IPS-18a (cell line): ENCODE data around the gene PARP8.

ENCODE experiments used
- H3K27ac ChIP-seq: one replicate; pipeline ENCODE4 v1.5.1; 2013; ENCODE audit warnings: low read length
- H3K27me3 ChIP-seq: one replicate; pipeline ENCODE4 v1.6.1; 2013; ENCODE audit warnings: mild to moderate bottlenecking, low read length; ENCODE audit not compliant: control insufficient read depth, insufficient read depth
- H3K36me3 ChIP-seq: one replicate; pipeline ENCODE4 v1.6.1; 2013; ENCODE audit warnings: low read depth, low read length; ENCODE audit not compliant: control insufficient read depth
- H3K4me1 ChIP-seq: one replicate; pipeline ENCODE4 v1.6.1; 2013; ENCODE audit warnings: low read depth, low read length; ENCODE audit not compliant: control insufficient read depth
- H3K4me3 ChIP-seq: one replicate; pipeline ENCODE4 v1.5.1; 2013; ENCODE audit warnings: low read length
- H3K9ac ChIP-seq: one replicate; pipeline ENCODE4 v1.6.1; 2013; ENCODE audit warnings: mild to moderate bottlenecking, low read length, moderate library complexity
- H3K9me3 ChIP-seq: one replicate; pipeline ENCODE4 v1.6.1; 2013; ENCODE audit warnings: low read depth, low read length; ENCODE audit not compliant: control insufficient read depth

The PARP8 gene

DNA sequence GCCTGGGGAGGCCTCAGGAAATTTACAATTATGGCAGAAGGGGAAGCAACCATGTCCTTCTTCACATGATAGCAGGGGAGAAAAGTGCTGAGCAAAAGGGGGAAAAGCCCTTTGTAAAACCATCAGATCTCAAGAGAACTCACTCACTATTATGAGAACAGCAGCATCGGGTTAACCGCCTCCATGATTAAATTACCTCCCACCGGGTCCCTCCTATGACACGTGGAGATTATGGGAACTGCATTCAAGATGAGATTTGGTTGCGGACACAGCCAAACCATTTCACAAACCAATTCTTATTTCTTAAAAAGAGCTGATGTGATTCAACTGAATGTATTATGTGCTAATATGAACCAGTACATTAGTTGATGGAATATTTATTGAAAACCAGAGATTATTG, 63.9 kb downstream of the PARP8 start:
- Histone ChIP-seq H3K4me1 (peaks cover 8% of the 10 kb centered on the region), H3K27me3 (no peaks in the 10 kb centered on the region), H3K36me3 (no peaks in the 10 kb centered on the region), H3K27ac (no peak overlapping the region), H3K4me3 (no peak overlapping the region), H3K9ac (no peak overlapping the region), H3K9me3 (no peaks in the 10 kb centered on the region)

DNA sequence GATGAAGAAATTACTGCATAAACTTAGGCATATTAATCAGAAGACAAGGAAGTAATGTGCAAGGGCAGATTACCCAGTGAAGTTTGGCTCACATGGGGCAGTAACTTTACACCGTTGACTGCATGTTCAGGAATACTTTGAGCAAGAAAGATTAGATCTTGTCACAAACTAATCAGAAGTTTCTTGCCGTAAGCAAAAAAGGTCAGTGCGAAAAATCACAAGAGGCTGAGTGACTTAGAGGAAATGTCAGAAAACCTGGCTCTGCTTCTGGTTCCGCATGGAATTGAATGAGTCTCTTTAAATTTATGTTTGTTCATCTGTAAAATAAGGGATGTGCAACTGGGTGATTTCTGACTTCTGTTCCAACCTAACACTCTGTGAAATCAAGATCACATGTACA, 64.4 kb downstream of the PARP8 start:
- H3K4me1 ChIP-seq: peaks cover 13% of the 10 kb centered on the region
- no peaks in the 10 kb centered on the region for H3K36me3 ChIP-seq
- no peak overlapping the region for H3K27ac ChIP-seq
- H3K27me3 ChIP-seq: no peaks in the 10 kb centered on the region
- no peaks in the 10 kb centered on the region for H3K9me3 ChIP-seq
- no peak overlapping the region for H3K9ac ChIP-seq
- H3K4me3 ChIP-seq: no peak overlapping the region

DNA sequence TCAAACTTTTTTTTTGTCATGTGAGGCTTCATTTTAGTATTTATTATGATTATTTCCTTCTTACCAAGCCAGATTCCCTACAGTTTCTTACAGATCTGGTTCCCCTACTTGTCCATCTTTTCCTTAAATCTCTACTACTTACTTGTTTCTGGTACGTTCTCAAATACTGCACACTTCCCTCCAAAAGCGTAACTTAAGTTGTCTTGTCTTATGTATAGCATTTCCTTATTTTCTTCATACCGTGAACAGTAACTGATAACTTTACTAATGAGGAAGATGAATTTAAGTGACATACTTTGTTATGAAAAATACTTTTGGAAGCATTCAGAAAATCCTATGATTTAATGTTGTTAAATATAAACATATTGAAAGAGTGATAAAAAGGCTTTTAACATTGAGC, 67.3 kb downstream of the PARP8 start:
- Histone ChIP-seq H3K36me3 (no peaks in the 10 kb centered on the region), H3K27ac (no peak overlapping the region), H3K27me3 (no peaks in the 10 kb centered on the region), H3K9me3 (no peaks in the 10 kb centered on the region), H3K4me3 (no peak overlapping the region), H3K9ac (no peak overlapping the region), H3K4me1 (peaks cover 21% of the 10 kb centered on the region)

DNA sequence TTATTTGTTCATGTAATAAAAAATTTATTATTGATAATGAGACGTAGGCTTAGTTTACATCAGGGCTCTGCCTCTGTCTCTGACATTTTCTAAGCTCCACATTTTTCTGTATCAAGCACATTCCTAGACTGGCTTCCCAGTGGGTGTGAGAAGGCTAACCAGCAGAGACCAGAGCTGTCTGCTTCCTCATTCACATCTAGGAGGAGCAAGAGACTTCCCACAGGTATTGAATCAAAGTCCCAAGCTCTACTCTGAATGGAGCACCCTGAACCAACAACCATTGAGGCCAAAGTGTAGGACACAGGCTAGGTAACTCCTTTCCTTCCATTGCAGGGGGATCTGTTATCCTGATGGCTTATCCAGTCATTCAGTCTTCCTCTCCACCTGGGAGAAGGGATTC, 72.4 kb downstream of the PARP8 start:
- Histone ChIP-seq H3K36me3 (no peaks in the 10 kb centered on the region), H3K9me3 (no peaks in the 10 kb centered on the region)

DNA sequence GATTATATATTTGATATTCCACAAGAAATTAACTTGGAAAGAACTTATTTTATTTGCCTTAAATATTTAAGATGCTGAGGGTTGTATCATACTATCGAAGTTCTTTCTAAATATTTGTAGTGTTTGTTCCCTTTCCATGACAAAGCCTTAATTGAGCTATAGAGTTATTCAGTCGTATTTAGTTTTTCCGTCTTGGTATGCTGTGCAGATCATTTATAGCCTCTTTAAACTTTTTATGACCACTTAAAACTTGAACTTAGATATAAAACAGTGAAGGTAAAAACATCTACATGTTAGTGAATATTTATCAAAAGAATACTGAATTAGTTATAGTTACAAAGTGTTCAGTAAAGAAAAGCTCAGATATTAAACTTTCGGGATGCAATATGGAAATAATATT, 74.4 kb downstream of the PARP8 start:
- no peak overlapping the region for H3K4me3 ChIP-seq
- no peak overlapping the region for H3K9ac ChIP-seq
- peaks cover 38% of the 10 kb centered on the region for H3K4me1 ChIP-seq
- no peaks in the 10 kb centered on the region for H3K9me3 ChIP-seq
- H3K27me3 ChIP-seq: no peaks in the 10 kb centered on the region
- no peaks in the 10 kb centered on the region for H3K36me3 ChIP-seq
- H3K27ac ChIP-seq: no peak overlapping the region

More for the DNA sequence above, 72.4 kb downstream of the PARP8 start:
- H3K27ac ChIP-seq: no peak overlapping the region
- no peak overlapping the region for H3K4me3 ChIP-seq
- H3K27me3 ChIP-seq: no peaks in the 10 kb centered on the region
- H3K4me1 ChIP-seq: peaks cover 32% of the 10 kb centered on the region
- H3K9ac ChIP-seq: no peak overlapping the region

DNA sequence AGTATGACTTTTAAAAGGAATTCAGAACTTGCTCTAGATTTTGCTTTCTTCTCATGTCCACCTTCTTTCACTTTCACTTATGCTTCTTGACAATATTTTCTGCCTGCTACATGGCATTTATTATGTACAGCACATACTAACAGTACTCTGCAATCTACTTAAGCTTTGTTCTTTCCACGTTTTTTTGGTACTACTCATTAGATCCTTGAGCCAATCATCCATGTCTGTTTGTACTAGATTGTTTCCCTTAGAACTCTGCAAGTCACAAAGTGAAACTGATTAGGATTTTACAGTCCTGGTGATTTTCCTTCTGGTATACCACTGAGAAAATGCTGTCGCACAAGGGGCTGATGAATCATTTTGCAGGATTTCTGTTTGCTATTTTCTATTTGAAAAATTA, 78.3 kb downstream of the PARP8 start:
- Histone ChIP-seq H3K9me3 (no peaks in the 10 kb centered on the region), H3K9ac (no peak overlapping the region), H3K27me3 (no peaks in the 10 kb centered on the region), H3K4me1 (peaks cover 26% of the 10 kb centered on the region), H3K27ac (no peak overlapping the region), H3K36me3 (no peaks in the 10 kb centered on the region), H3K4me3 (no peak overlapping the region)

DNA sequence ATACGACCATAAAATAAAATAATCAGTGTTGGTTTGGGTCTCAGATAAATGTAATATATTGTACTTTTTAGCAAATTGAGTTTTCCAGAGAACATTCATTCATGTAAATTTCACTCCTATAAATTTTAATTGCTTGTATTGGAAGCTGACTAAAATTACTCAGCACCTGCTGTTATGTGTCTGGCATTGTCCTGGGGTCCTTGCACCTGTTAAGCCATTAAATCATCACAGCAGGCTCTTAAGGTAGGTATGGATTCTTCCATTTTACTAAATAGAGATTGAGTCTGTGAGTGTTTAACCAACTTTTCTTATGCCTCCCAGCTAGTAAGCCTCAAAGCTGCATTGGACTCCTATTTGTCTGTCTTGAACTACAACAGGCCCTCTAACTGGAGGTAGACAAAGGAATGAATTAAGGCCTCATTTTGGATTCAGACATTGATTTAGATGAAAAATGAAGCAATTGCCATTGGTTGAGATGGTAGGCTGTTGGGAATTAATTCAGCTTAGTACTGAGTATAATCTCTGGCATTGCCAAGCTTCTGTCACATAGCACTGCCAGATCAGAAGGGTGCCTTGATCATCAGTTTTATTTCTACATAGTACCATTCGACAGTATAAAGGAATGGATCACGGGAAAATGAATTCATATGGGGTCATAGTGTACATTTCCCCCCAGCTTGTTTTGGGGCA, 78.9 kb downstream of the PARP8 start:
- Histone ChIP-seq H3K27ac (no peak overlapping the region), H3K36me3 (no peaks in the 10 kb centered on the region), H3K4me3 (no peak overlapping the region), H3K9me3 (no peaks in the 10 kb centered on the region), H3K27me3 (no peaks in the 10 kb centered on the region), H3K4me1 (peaks cover 26% of the 10 kb centered on the region), H3K9ac (no peak overlapping the region)

DNA sequence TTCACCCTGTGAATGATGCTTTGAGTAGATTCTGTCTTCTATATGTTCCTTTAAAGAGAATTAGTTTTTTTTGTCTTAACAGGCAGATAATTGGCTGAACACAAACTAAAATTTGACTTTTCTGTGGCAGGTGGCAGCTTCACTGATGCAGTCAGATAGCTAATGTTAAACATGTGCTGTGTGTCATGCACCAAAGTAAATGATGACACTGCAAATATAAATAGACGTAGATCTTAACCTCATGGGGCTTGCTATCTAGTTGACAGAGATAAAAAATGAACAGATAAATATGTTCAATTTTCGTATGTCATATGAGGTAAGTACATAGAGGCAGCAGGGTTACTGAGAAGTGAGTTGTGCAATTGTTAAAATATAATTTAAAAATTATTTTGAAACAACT, 82.7 kb downstream of the PARP8 start:
- no peak overlapping the region for H3K27ac ChIP-seq
- no peak overlapping the region for H3K9ac ChIP-seq
- no peaks in the 10 kb centered on the region for H3K36me3 ChIP-seq
- H3K9me3 ChIP-seq: no peaks in the 10 kb centered on the region
- no peaks in the 10 kb centered on the region for H3K27me3 ChIP-seq
- no peak overlapping the region for H3K4me3 ChIP-seq
- peaks cover 11% of the 10 kb centered on the region for H3K4me1 ChIP-seq

DNA sequence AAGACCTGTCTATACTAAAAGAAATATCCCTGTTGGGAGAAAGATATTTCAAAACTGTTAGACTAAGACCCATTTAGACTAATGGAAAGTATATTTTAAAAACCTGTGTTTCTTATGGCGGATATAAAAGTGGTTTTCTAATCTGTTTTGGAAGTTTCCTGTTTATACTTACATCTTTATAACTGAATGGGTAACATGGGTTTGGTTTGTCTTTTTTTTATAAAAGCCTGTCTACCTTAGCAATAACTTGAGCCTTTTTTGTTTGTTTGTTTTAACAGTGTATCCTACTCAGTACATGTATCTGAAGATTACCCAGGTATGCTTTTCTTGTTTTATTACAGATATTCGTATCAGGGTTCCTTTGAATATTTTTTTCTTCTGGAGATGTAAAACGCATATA, 83.4 kb downstream of the PARP8 start:
- Histone ChIP-seq H3K27ac (no peak overlapping the region), H3K9ac (no peak overlapping the region)

DNA sequence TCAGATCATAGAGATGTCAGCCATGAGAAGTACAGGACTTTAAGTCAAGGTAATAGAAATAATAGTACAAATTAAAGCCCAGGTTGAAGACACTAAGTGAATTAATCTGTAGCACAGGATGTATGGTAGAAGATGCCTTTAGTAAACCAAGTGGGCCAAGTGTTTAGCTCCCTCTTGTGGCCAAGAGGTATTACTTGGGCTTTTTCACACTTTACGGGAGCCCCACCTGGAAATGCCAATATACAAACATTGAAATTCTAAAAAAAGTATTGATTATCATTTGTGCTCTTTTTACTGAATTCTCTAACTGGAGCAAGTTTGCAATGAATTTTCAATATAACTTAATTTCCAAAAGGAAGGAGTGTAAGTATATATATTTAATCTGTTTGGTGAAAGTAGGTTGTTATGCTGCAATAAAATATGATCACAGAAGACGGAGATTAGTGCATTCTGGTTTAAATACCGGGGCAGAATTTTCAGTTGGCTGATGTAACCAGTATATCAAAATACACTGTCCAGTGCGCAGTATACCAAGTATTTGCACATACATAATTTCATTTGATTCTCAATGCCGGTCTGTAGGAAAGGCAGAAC, 84.7 kb downstream of the PARP8 start:
- Histone ChIP-seq H3K9ac (no peak overlapping the region), H3K4me3 (no peak overlapping the region), H3K27ac (no peak overlapping the region), H3K36me3 (no peaks in the 10 kb centered on the region), H3K4me1 (no peaks in the 10 kb centered on the region), H3K9me3 (no peaks in the 10 kb centered on the region), H3K27me3 (no peaks in the 10 kb centered on the region)

More for the DNA sequence above, 83.4 kb downstream of the PARP8 start:
- peaks cover 7% of the 10 kb centered on the region for H3K4me1 ChIP-seq
- H3K4me3 ChIP-seq: no peak overlapping the region
- H3K27me3 ChIP-seq: no peaks in the 10 kb centered on the region
- H3K9me3 ChIP-seq: no peaks in the 10 kb centered on the region
- no peaks in the 10 kb centered on the region for H3K36me3 ChIP-seq

DNA sequence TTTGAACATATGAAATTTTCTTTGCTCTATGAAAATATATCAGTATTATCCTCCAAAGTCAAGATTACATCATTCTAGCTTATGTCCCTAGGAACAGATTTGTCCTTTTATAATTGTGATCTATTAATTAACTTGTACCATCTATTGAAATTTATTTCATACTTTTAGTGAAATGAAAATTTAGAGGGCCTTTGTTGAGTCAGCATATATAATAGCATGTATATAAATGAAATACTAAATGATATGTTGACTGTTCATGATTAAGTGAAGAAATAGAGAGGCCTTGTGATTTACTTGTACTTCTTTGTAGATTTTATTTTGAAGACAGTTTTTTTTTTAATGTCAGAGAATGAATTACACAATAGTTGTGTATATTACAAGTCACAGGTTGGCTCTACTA, 86.4 kb downstream of the PARP8 start:
- H3K4me3 ChIP-seq: no peak overlapping the region
- no peaks in the 10 kb centered on the region for H3K9me3 ChIP-seq
- H3K9ac ChIP-seq: no peak overlapping the region
- H3K27ac ChIP-seq: no peak overlapping the region
- H3K4me1 ChIP-seq: no peaks in the 10 kb centered on the region
- no peaks in the 10 kb centered on the region for H3K27me3 ChIP-seq
- no peaks in the 10 kb centered on the region for H3K36me3 ChIP-seq
